GM12878 (cell line): ENCODE measurements around the gene SLC39A13. TPM values are rescaled to one million over a fixed set of nuclear protein-coding genes. Genes with fewer than 3 reads are reported as not detected.

Experiments
- ATAC-seq: fragments of 200-7000 bp; cut with Tn5 transposase; 3 replicates; pipeline ENCODE4 v1.9.1; 2020; ENCODE audit warnings: mild to moderate bottlenecking, moderate library complexity
- BruUV-seq: library from RNA; stranded (reverse); fragments of 400-500 nt; replicated peaks from 2 replicates; lab custom pipeline; 2021; lab: Mats Ljungman, UMichigan
- CTCF ChIA-PET: fragments of 300-600 bp; sonication (Branson Sonifier 250); formaldehyde crosslinking; extraction: SDS; loops from one replicate; lab custom pipeline; 2021; ENCODE audit warnings: inconsistent platforms; lab: Yijun Ruan, JAX
- POLR2A ChIA-PET: fragments of 350-600 bp; formaldehyde crosslinking; extraction: SDS; loops from one replicate; lab custom pipeline; 2021; ENCODE audit warnings: inconsistent platforms; lab: Charles Lee
- RAD21 ChIA-PET: fragments of 300-600 bp; sonication (Branson Sonifier 250); formaldehyde crosslinking; loops from one replicate; lab custom pipeline; 2023; ENCODE audit warnings: antibody characterized with exemption; ENCODE audit not compliant: unreplicated experiment; lab: Charles Lee
- SMC1A ChIA-PET: fragments of 300-600 bp; sonication (Branson Sonifier 250); formaldehyde crosslinking; loops from one replicate; lab custom pipeline; 2023; ENCODE audit not compliant: unreplicated experiment, uncharacterized antibody; lab: Charles Lee
- DNase-seq: peaks from one replicate; pipeline ENCODE4 v3.0.0-alpha.2; 2011; ENCODE audit warnings: low read depth, low spot score
- FAIRE-seq: peaks from 3 replicates; lab custom pipeline; 2011; peaks lifted over from hg19 to GRCh38; lab: Jason Lieb, UNC
- H2AFZ ChIP-seq: 2 replicates; pipeline ENCODE4 v1.6.0; 2011; ENCODE audit warnings: low read depth, low read length, control low read depth; ENCODE audit not compliant: control insufficient read depth
- H3K27ac ChIP-seq: 2 replicates; pipeline ENCODE4 v1.5.1; 2011; ENCODE audit warnings: control low read depth; ENCODE audit not compliant: control insufficient read depth, insufficient read depth
- H3K27me3 ChIP-seq, 2 experiments: replicated peaks in 1 of 2; 2 replicates each; pipeline versions ENCODE4 v1.6.0 to v1.6.1; 2011; ENCODE audit warnings: low read length in 1 of 2; ENCODE audit not compliant: control insufficient read depth in 2 of 2, insufficient read depth in 2 of 2
- H3K36me3 ChIP-seq, 2 experiments: 2 replicates each; pipeline ENCODE4 v1.5.1; 2011; ENCODE audit warnings: low read length in 1 of 2; ENCODE audit not compliant: control insufficient read depth in 2 of 2, insufficient read depth in 2 of 2
- H3K4me1 ChIP-seq: 2 replicates; pipeline ENCODE4 v1.6.1; 2011; ENCODE audit warnings: mild to moderate bottlenecking, low read length, moderate library complexity, mixed read lengths; ENCODE audit not compliant: control insufficient read depth, insufficient read depth
- H3K4me2 ChIP-seq: 2 replicates; pipeline ENCODE4 v1.6.0; 2011; ENCODE audit warnings: control low read depth; ENCODE audit not compliant: control insufficient read depth, insufficient read depth
- H3K4me3 ChIP-seq: fragments of 200-600 bp; sonication (generic); 2 replicates; pipeline ENCODE4 v1.5.1; 2016
- H3K79me2 ChIP-seq: 2 replicates; pipeline ENCODE4 v1.6.0; 2011; ENCODE audit warnings: low read length; ENCODE audit not compliant: control insufficient read depth, insufficient read depth
- H3K9ac ChIP-seq: 2 replicates; pipeline ENCODE4 v1.8.0; 2011; ENCODE audit warnings: low read length, control low read depth, mixed read lengths; ENCODE audit not compliant: control insufficient read depth, insufficient read depth
- H3K9me3 ChIP-seq: replicated peaks from 3 replicates; pipeline ENCODE4 v1.5.1; 2011; ENCODE audit warnings: mild to moderate bottlenecking, low read length; ENCODE audit not compliant: control insufficient read depth, insufficient read depth
- H4K20me1 ChIP-seq: 2 replicates; pipeline ENCODE4 v1.6.0; 2011; ENCODE audit not compliant: control insufficient read depth, insufficient read depth
- CREB1 ChIP-seq: IDR thresholded peaks from 2 replicates; pipeline ENCODE4 v1.6.1; 2012; ENCODE audit warnings: low read depth, mild to moderate bottlenecking, inconsistent platforms
- EED ChIP-seq: sonication (generic); IDR thresholded peaks from 2 replicates; pipeline ENCODE4 v1.6.1; 2016; ENCODE audit warnings: antibody characterized with exemption, low read depth
- EGR1 ChIP-seq, 2 experiments: IDR thresholded peaks; 1 replicate in 1 of 2; 2 replicates in 1 of 2; pipeline ENCODE4 v1.6.1; 2011 to 2012; ENCODE audit warnings: low read depth in 2 of 2, low read length in 2 of 2, borderline replicate concordance in 1 of 2, mild to moderate bottlenecking in 1 of 2, moderate library complexity in 1 of 2
- JUNB ChIP-seq: IDR thresholded peaks from 2 replicates; pipeline ENCODE4 v1.6.1; 2016; ENCODE audit warnings: antibody characterized with exemption, mild to moderate bottlenecking
- MEF2B ChIP-seq: fragments of 450-650 bp; IDR thresholded peaks from 2 replicates; pipeline ENCODE4 v1.6.1; 2018; ENCODE audit warnings: mild to moderate bottlenecking, moderate library complexity; ENCODE audit not compliant: partially characterized antibody, poor library complexity, severe bottlenecking
- MTA2 ChIP-seq: fragments of 450-650 bp; IDR thresholded peaks from 2 replicates; pipeline ENCODE4 v1.6.1; 2016; ENCODE audit warnings: low read depth, mild to moderate bottlenecking, moderate library complexity
- PML ChIP-seq: IDR thresholded peaks from 2 replicates; pipeline ENCODE4 v1.6.1; 2012; ENCODE audit warnings: low read length, inconsistent platforms
- RCOR1 ChIP-seq: conservative IDR thresholded peaks from 2 replicates; pipeline ENCODE4 v1.6.1; 2012; ENCODE audit warnings: low read depth, low read length, improper control_type of control experiment
- RUNX3 ChIP-seq: IDR thresholded peaks from 2 replicates; pipeline ENCODE4 v1.6.1; 2012; ENCODE audit warnings: low read length, inconsistent platforms
- SPI1 ChIP-seq: IDR thresholded peaks from 2 replicates; pipeline ENCODE4 v1.6.1; 2011; ENCODE audit warnings: low read depth, mild to moderate bottlenecking, low read length, moderate library complexity, borderline replicate concordance; ENCODE audit not compliant: insufficient read depth
- SREBF2 ChIP-seq: IDR thresholded peaks from 2 replicates; pipeline ENCODE4 v1.6.1; 2012; ENCODE audit warnings: mild to moderate bottlenecking, low read length
- WGBS: methylation state at CpG from one replicate; pipeline ENCODE4 v1.1.6; 2016; ENCODE audit warnings: low lambda C conversion rate; ENCODE audit not compliant: insufficient replicate concordance, insufficient coverage; ENCODE audit errors: missing lambda C conversion rate; 5-methylcytosine and 5-hydroxymethylcytosine counted together
- in situ Hi-C: fragments of 300-500 bp; cut with MboI; formaldehyde crosslinking; loops from 9 replicates; pipeline ENCODE4 v1.14.3; 2018; ENCODE audit warnings: mixed read lengths
- intact Hi-C: fragments of 100-400 bp; cut with micrococcal nuclease; formaldehyde crosslinking; loops from one replicate; pipeline ENCODE4 v1.14.2; 2022; ENCODE audit not compliant: unreplicated experiment
- polyA plus RNA-seq, 11 experiments: library from polyadenylated mRNA; depleted of rRNA in 4 of 11; unstranded in 6 of 11; stranded (reverse) in 5 of 11; fragments of >200 nt; fragmentation: Nextera tagmentation in 4 of 11; fragmentation: Illumina TruSeq in 1 of 11; extraction: Ambion mirVana in 4 of 11; extraction: Trizol in 1 of 11; gene quantifications; 1 replicate in 1 of 11; 2 replicates in 10 of 11; pipeline versions ENCODE4 v1.2.1 to v1.2.3, GENCODE V29; 2011 to 2016; ENCODE audit warnings: inconsistent platforms in 2 of 11, missing spikeins in 2 of 11, low read depth in 1 of 11
- total RNA-seq, 4 experiments: library from RNA; depleted of rRNA in 3 of 4; stranded (reverse); fragments of >200 nt in 3 of 4; fragmentation: Illumina TruSeq in 1 of 4; extraction: Trizol in 1 of 4; gene quantifications; 2 replicates each; pipeline versions ENCODE4 v1.2.1 to v1.2.3, GENCODE V29; 2013 to 2021
- TF ChIP-seq, protein P1 (sequence below): fragments of 450-650 bp; IDR thresholded peaks from 2 replicates; pipeline ENCODE4 v1.6.1; 2016; ENCODE audit warnings: mild to moderate bottlenecking, moderate library complexity, borderline replicate concordance
- TF ChIP-seq, protein P2 (sequence below): IDR thresholded peaks from 2 replicates; pipeline ENCODE4 v1.6.1; 2012; ENCODE audit warnings: low read depth, low read length, improper control_type of control experiment
- TF ChIP-seq, protein P3 (sequence below): IDR thresholded peaks from 2 replicates; pipeline ENCODE4 v1.6.1; 2012; ENCODE audit warnings: low read depth, low read length, improper control_type of control experiment
- TF ChIP-seq, protein P4 (sequence below): fragments of 450-650 bp; IDR thresholded peaks from 2 replicates; pipeline ENCODE4 v1.6.1; 2017; ENCODE audit warnings: low read depth, mild to moderate bottlenecking, moderate library complexity

Gene SLC39A13
- total and polyA plus RNA-seq, 10 of the 15 experiments (the other 5 are each of a cell fraction or from before 2014, with no cell fraction given), result 0.23 to 19.8 (median 6.3) TPM

DNA sequence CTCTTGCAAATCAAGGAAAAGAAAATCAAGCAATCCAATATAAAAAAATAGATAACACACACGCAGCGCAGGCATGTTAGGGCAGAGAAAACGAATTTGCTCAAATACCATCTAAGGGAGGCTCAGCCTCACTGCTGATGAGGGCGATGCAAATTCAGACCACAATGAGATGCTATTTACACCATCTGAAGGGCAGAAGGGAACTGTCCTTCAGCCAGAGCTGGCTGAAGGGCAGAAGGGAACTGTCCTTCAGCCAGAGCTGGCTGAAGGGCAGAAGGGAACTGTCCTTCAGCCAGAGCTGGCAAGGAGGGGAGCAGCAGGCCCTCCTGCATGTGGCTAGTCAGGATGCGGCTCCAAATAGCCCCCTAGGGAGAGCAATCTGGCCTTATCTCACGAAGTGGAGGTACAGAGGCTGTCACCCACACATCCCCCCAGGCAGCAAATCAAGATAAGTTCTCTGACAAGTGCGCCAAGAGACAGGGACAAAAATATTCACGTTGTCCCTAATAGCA lies 7.6 kb upstream of the SLC39A13 start:
- peak; percentile 97 for FAIRE-seq
- H3K79me2 ChIP-seq, result no peaks in the 10 kb centered on the region
- no peaks in the 10 kb centered on the region for H3K9me3 ChIP-seq
- H3K9ac ChIP-seq, result peak overlapping the region; percentile 74
- no peaks in the 10 kb centered on the region for H3K27me3 ChIP-seq
- CTCF ChIA-PET, result interaction anchor here (0.7 to 8.1 kb wide), 3 partner anchors 9 to 28 kb away, joined by 4 to 73 read pairs (median 5); no protein-coding TSS in a partner anchor
- SMC1A ChIA-PET, result interaction anchor here (1.2 to 3.1 kb wide), 5 partner anchors 10 to 130 kb away, joined by 3 to 15 read pairs (median 11); partner anchors contain the start of gene SPI1
- RAD21 ChIA-PET, result interaction anchor here (0.6 to 3.3 kb wide), 6 partner anchors 10 to 337 kb away, joined by 3 to 31 read pairs (median 16); partner anchors contain the start of genes DDB2 and SPI1
- H2AFZ ChIP-seq, result peak overlapping the region; percentile 89
- in situ Hi-C loops (no loop called here), intact Hi-C loops (loop anchor here (10.0 kb wide), 2 partner anchors 76 to 454 kb away; no protein-coding TSS in a partner anchor)
- peak overlapping the region; percentile 99 for H3K4me2 ChIP-seq
- peak overlapping the region; percentile 89 for H3K27ac ChIP-seq
- 0% methylated on average over 8 of the region's 8 CpGs for WGBS
- peak; percentile 88 for ATAC-seq
- no peaks in the 10 kb centered on the region for H4K20me1 ChIP-seq
- DNase-seq, result peak; percentile 69
- peaks cover 25% of the 10 kb centered on the region for H3K4me1 ChIP-seq
- POLR2A ChIA-PET, result interaction anchor here (0.5 to 6.8 kb wide), 7 partner anchors 9 to 447 kb away, joined by 3 to 57 read pairs (median 5); partner anchors contain the start of genes NUP160 and SPI1
- H3K36me3 ChIP-seq, result no peaks in the 10 kb centered on the region
- no TSS peak for BruUV-seq
- peak overlapping the region; percentile 76 for H3K4me3 ChIP-seq
- TF ChIP-seq, protein P1, sequence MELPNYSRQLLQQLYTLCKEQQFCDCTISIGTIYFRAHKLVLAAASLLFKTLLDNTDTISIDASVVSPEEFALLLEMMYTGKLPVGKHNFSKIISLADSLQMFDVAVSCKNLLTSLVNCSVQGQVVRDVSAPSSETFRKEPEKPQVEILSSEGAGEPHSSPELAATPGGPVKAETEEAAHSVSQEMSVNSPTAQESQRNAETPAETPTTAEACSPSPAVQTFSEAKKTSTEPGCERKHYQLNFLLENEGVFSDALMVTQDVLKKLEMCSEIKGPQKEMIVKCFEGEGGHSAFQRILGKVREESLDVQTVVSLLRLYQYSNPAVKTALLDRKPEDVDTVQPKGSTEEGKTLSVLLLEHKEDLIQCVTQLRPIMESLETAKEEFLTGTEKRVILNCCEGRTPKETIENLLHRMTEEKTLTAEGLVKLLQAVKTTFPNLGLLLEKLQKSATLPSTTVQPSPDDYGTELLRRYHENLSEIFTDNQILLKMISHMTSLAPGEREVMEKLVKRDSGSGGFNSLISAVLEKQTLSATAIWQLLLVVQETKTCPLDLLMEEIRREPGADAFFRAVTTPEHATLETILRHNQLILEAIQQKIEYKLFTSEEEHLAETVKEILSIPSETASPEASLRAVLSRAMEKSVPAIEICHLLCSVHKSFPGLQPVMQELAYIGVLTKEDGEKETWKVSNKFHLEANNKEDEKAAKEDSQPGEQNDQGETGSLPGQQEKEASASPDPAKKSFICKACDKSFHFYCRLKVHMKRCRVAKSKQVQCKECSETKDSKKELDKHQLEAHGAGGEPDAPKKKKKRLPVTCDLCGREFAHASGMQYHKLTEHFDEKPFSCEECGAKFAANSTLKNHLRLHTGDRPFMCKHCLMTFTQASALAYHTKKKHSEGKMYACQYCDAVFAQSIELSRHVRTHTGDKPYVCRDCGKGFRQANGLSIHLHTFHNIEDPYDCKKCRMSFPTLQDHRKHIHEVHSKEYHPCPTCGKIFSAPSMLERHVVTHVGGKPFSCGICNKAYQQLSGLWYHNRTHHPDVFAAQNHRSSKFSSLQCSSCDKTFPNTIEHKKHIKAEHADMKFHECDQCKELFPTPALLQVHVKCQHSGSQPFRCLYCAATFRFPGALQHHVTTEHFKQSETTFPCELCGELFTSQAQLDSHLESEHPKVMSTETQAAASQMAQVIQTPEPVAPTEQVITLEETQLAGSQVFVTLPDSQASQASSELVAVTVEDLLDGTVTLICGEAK, result no peak
- TF ChIP-seq SREBF2 (no peak), RCOR1 (0 out of 2 replicates have a peak, but pooled peaks have one; percentile 14), EGR1 (IDR thresholded peaks at IDR 0.05; ENCODE audit: borderline replicate concordance in 1 of 2, low read depth in 2 of 2, low read length in 2 of 2) (no peak), RUNX3 (peak; percentile 70), CREB1 (no peak), MEF2B (peak; percentile 6), MTA2 (0 out of 2 replicates have a peak, but pooled peaks have one; percentile 36), PML (0 out of 2 replicates have a peak, but pooled peaks have one; percentile 8), EED (no peak), SPI1 (peak; percentile 9; the same call in 1 of the 2 replicates), JUNB (no peak)
- TF ChIP-seq, protein P2, sequence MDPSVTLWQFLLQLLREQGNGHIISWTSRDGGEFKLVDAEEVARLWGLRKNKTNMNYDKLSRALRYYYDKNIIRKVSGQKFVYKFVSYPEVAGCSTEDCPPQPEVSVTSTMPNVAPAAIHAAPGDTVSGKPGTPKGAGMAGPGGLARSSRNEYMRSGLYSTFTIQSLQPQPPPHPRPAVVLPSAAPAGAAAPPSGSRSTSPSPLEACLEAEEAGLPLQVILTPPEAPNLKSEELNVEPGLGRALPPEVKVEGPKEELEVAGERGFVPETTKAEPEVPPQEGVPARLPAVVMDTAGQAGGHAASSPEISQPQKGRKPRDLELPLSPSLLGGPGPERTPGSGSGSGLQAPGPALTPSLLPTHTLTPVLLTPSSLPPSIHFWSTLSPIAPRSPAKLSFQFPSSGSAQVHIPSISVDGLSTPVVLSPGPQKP, result 0 out of 2 replicates have a peak, but pooled peaks have one; percentile 18
- TF ChIP-seq, protein P3, sequence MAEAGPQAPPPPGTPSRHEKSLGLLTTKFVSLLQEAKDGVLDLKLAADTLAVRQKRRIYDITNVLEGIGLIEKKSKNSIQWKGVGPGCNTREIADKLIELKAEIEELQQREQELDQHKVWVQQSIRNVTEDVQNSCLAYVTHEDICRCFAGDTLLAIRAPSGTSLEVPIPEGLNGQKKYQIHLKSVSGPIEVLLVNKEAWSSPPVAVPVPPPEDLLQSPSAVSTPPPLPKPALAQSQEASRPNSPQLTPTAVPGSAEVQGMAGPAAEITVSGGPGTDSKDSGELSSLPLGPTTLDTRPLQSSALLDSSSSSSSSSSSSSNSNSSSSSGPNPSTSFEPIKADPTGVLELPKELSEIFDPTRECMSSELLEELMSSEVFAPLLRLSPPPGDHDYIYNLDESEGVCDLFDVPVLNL, result no peak
- TF ChIP-seq, protein P4, sequence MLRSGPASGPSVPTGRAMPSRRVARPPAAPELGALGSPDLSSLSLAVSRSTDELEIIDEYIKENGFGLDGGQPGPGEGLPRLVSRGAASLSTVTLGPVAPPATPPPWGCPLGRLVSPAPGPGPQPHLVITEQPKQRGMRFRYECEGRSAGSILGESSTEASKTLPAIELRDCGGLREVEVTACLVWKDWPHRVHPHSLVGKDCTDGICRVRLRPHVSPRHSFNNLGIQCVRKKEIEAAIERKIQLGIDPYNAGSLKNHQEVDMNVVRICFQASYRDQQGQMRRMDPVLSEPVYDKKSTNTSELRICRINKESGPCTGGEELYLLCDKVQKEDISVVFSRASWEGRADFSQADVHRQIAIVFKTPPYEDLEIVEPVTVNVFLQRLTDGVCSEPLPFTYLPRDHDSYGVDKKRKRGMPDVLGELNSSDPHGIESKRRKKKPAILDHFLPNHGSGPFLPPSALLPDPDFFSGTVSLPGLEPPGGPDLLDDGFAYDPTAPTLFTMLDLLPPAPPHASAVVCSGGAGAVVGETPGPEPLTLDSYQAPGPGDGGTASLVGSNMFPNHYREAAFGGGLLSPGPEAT, result peak; percentile 33; the same call in 1 of the 2 replicates
